Thymus (tissue), 11 donors: ENCODE results near the gene DHRS11. TPM values are rescaled to one million over a fixed set of nuclear protein-coding genes. Genes with fewer than 3 reads are reported as not detected.

ENCODE experiments used
- DNase-seq, 9 donors: peaks; one replicate each; pipeline ENCODE4 v3.0.0-alpha.2; 2013; ENCODE audit warnings: low spot score in 9 of 9, low read depth in 6 of 9, missing footprints in 1 of 9
- H3K27ac ChIP-seq, 2 donors: one replicate each; pipeline ENCODE4 v1.5.1; 2013; ENCODE audit warnings: control low read depth in 1 of 2, low read depth in 1 of 2, low read length in 1 of 2, mild to moderate bottlenecking in 1 of 2, moderate library complexity in 1 of 2
- H3K27me3 ChIP-seq, 2 donors: one replicate each; pipeline ENCODE4 v1.5.1; 2013; ENCODE audit warnings: low read length in 1 of 2; ENCODE audit not compliant: control insufficient read depth in 2 of 2, insufficient read depth in 1 of 2
- H3K36me3 ChIP-seq, 2 donors: one replicate each; pipeline ENCODE4 v1.5.1; 2013; ENCODE audit warnings: low read length in 1 of 2, mild to moderate bottlenecking in 1 of 2, moderate library complexity in 1 of 2; ENCODE audit not compliant: control insufficient read depth in 2 of 2, insufficient read depth in 2 of 2
- H3K4me1 ChIP-seq, 2 donors: one replicate each; pipeline ENCODE4 v1.5.1; 2013; ENCODE audit warnings: low read length in 2 of 2; ENCODE audit not compliant: control insufficient read depth in 2 of 2, insufficient read depth in 2 of 2
- H3K4me3 ChIP-seq, 2 donors: one replicate each; pipeline ENCODE4 v1.5.1; 2013; ENCODE audit warnings: low read length in 2 of 2, control low read depth in 1 of 2, mild to moderate bottlenecking in 1 of 2
- H3K9me3 ChIP-seq, 2 donors: one replicate each; pipeline ENCODE4 v1.5.1; 2013; ENCODE audit warnings: low read length in 1 of 2, mild to moderate bottlenecking in 1 of 2; ENCODE audit not compliant: control insufficient read depth in 2 of 2, insufficient read depth in 1 of 2
- WGBS: extraction: QIAGEN DNeasy Blood & Tissue Kit; methylation state at CpG from one replicate; pipeline ENCODE4 v1.1.7; 2013; 5-methylcytosine and 5-hydroxymethylcytosine counted together
- polyA plus RNA-seq: library from polyadenylated mRNA; stranded (reverse); fragments of 200-250 nt; gene quantifications from one replicate; pipeline ENCODE4 v1.2.3, GENCODE V29; 2013
- total RNA-seq: library from RNA; stranded (reverse); fragments of 120-200 nt; gene quantifications from one replicate; pipeline ENCODE4 v1.2.4, GENCODE V29; 2013
- donor health status: healthy.

Gene DHRS11
- total and polyA plus RNA-seq, 2 donors = 3.0 to 5.1 TPM

DNA sequence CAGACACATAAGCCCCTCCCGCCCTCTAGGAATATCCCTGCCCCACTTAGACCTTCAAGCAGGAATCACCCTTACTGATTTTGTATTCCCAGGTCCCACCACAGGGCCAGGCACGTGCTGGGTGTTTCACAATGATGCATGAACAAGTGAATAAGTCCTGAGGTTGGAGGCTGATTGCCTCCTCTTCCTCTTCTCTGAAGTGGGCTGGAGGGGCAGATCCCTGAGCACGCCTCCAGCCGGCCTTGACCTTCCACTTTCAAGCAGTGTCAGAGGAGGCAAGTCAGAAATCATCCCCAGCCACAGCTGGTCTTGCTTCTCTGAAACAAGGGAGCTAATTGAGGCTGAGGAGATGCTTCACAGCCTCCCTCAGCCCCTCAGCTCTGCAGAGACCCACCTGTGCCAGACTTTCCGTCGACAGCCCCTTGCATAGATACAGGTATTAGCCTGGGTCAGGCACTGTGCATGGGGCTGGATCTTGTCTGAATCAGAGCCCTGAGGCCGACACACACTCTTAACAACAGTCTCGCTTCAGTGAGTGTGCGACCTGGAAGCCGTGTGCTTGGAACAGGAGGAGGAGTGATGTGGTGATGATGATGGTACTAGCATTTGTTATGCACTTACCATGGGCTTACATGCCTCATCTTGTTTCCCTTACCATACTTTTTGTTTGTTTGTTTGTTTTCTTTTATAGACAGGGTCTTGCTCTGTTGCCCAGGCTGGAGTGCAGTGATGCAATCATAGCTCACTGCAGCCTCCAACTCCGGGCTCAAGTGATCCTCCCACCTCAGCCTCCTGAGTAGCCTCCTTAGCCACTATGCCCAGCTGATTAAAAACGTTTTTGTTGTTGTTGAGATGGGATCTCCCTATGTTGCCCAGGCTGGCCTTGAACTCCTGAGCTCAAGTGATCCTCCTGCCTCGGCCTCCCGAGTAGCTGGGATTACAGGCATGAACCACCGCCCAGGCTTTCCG lies 24.7 kb downstream of the DHRS11 start:
- H3K4me1 ChIP-seq = no peaks in the 10 kb centered on the region
- DNase-seq = no peak
- H3K4me3 ChIP-seq = no peak overlapping the region
- H3K36me3 ChIP-seq = no peaks in the 10 kb centered on the region
- no peaks in the 10 kb centered on the region for H3K9me3 ChIP-seq
- peaks cover 0 to 33% of the 10 kb centered on the region in 2 donors for H3K27me3 ChIP-seq
- 92% methylated on average over 16 of the region's 16 CpGs for WGBS
- no peak overlapping the region for H3K27ac ChIP-seq

DNA sequence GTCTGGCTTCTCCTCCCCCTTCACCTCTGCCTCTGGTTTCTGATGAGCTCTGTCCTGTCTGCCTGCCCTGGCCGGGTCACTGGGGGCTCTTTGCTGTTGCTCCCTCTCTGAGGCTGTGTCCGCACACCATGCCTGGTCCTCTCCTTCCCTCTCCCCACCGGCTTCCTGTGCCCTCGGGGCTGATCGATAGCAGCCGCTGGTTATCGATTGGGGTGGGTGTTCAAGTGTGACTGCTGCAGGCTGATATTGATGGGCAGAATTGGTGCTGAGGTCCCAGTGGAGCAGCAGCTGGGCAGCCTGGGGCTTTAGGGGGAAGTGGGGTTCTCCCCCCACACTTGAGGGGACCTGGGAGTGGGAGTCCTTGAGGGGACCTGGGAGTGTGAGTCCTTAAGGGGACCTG lies 26.1 kb downstream of the DHRS11 start:
- 95% methylated on average over 7 of the region's 7 CpGs for WGBS

GRCh38 chr17:36623281-36623680 lies 31.6 kb downstream of the DHRS11 start:
- H3K27ac ChIP-seq = no peak overlapping the region
- H3K4me3 ChIP-seq = no peak overlapping the region
- no peaks in the 10 kb centered on the region for H3K27me3 ChIP-seq
- no peaks in the 10 kb centered on the region for H3K36me3 ChIP-seq
- no peak for DNase-seq
- 95% methylated on average over 3 of the region's 3 CpGs for WGBS
- H3K4me1 ChIP-seq = no peaks in the 10 kb centered on the region
- no peaks in the 10 kb centered on the region for H3K9me3 ChIP-seq

More for the DNA sequence above, 26.1 kb downstream of the DHRS11 start:
- DNase-seq = no peak
- no peaks in the 10 kb centered on the region for H3K9me3 ChIP-seq
- H3K27me3 ChIP-seq = peaks cover 0 to 28% of the 10 kb centered on the region in 2 donors
- no peak overlapping the region for H3K27ac ChIP-seq
- H3K4me1 ChIP-seq = no peaks in the 10 kb centered on the region
- no peaks in the 10 kb centered on the region for H3K36me3 ChIP-seq
- H3K4me3 ChIP-seq = no peak overlapping the region

GRCh38 chr17:36625188-36625587 lies 33.5 kb downstream of the DHRS11 start:
- no peaks in the 10 kb centered on the region for H3K9me3 ChIP-seq
- WGBS = 87% methylated on average over 7 of the region's 7 CpGs
- no peak overlapping the region for H3K27ac ChIP-seq
- no peak for DNase-seq
- no peaks in the 10 kb centered on the region for H3K36me3 ChIP-seq
- peaks cover 0 to 3% of the 10 kb centered on the region in 2 donors for H3K27me3 ChIP-seq
- no peaks in the 10 kb centered on the region for H3K4me1 ChIP-seq
- H3K4me3 ChIP-seq = no peak overlapping the region

DNA sequence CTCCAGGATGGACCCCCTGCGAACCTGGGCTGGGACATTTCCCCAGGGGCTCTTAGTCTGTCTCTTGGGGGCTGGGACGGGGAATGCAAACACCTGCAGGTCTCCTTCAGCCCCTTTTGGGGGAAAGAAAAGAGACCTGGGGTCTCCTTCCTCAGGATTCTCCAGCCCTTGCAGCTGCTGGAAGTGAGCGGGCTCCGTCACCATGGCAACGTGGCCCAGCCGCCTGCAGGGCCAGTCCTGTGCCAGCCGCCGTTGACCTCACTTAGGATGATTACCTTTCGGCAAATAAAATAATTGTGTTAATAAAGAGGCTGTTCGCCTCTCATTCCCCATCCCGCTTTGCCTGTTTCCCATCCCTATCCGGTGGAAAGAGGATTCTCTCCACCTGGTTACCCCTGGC lies 35.4 kb downstream of the DHRS11 start:
- Histone ChIP-seq H3K27me3 (peaks cover 0 to 20% of the 10 kb centered on the region in 2 donors), H3K9me3 (no peaks in the 10 kb centered on the region), H3K4me3 (no peak overlapping the region), H3K4me1 (no peaks in the 10 kb centered on the region), H3K36me3 (no peaks in the 10 kb centered on the region), H3K27ac (no peak overlapping the region)
- no peak for DNase-seq
- WGBS = 93% methylated on average over 12 of the region's 12 CpGs

DNA sequence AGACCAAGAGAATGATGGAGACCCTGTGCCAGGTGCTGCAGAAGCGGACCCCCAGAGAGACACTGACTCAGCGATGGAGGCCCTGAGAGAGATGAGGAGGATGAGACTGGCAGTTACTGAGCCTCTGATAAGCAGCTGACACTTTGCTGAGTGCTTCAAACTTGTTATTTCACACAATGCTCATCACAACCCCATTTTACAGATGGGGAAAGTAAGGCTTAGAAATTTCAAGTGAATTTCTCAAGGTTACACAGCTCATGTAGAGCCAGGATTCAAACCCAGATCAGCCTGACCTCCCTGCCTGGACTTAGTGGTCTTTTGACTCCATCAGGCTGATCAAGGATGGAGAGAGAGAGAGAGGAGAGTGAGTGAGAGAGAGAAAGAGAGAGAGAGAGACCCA lies 36.9 kb downstream of the DHRS11 start:
- H3K9me3 ChIP-seq = no peaks in the 10 kb centered on the region
- H3K4me3 ChIP-seq = no peak overlapping the region
- H3K4me1 ChIP-seq = no peaks in the 10 kb centered on the region
- no peaks in the 10 kb centered on the region for H3K36me3 ChIP-seq
- no peak overlapping the region for H3K27ac ChIP-seq
- H3K27me3 ChIP-seq = peaks cover 0 to 35% of the 10 kb centered on the region in 2 donors
- DNase-seq = no peak
- WGBS = 100% methylated on average over 2 of the region's 2 CpGs

GRCh38 chr17:36629252-36629847 lies 37.7 kb downstream of the DHRS11 start:
- 31% methylated on average over 14 of the region's 14 CpGs for WGBS

GRCh38 chr17:36629970-36630502 lies 38.4 kb downstream of the DHRS11 start:
- Histone ChIP-seq H3K4me1 (no peaks in the 10 kb centered on the region), H3K36me3 (no peaks in the 10 kb centered on the region), H3K4me3 (no peak overlapping the region), H3K27me3 (peaks cover 0 to 49% of the 10 kb centered on the region in 2 donors), H3K27ac (no peak overlapping the region), H3K9me3 (no peaks in the 10 kb centered on the region)
- 73% methylated on average over 8 of the region's 8 CpGs for WGBS
- no peak for DNase-seq

More at GRCh38 chr17:36629252-36629847, 37.7 kb downstream of the DHRS11 start:
- H3K4me3 ChIP-seq = no peak overlapping the region
- H3K27ac ChIP-seq = no peak overlapping the region
- peak; percentile 14 to 76 (median 56) for DNase-seq
- peaks cover 0 to 42% of the 10 kb centered on the region in 2 donors for H3K27me3 ChIP-seq
- H3K9me3 ChIP-seq = no peaks in the 10 kb centered on the region
- H3K4me1 ChIP-seq = no peaks in the 10 kb centered on the region
- H3K36me3 ChIP-seq = no peaks in the 10 kb centered on the region

GRCh38 chr17:36631022-36631421 lies 39.3 kb downstream of the DHRS11 start:
- peaks cover 5 to 56% of the 10 kb centered on the region in 2 donors for H3K27me3 ChIP-seq
- H3K27ac ChIP-seq = no peak overlapping the region
- no peak overlapping the region for H3K4me3 ChIP-seq
- no peaks in the 10 kb centered on the region for H3K9me3 ChIP-seq
- 87% methylated on average over 4 of the region's 4 CpGs for WGBS
- DNase-seq = no peak
- no peaks in the 10 kb centered on the region for H3K36me3 ChIP-seq
- H3K4me1 ChIP-seq = no peaks in the 10 kb centered on the region
